WTC11 (cell line): ENCODE data around the gene TLK1. TPM values are rescaled to one million over a fixed set of nuclear protein-coding genes. Genes with fewer than 3 reads are reported as not detected.

Source experiments
- ATAC-seq: fragments of 200-7000 bp; cut with Tn5 transposase; 2 replicates; pipeline ENCODE4 v1.10.0; 2021; ENCODE audit warnings: mild to moderate bottlenecking, moderate library complexity
- CTCF ChIA-PET: fragments of 300-600 bp; sonication (Branson Sonifier 250); formaldehyde crosslinking; loops from one replicate; lab custom pipeline; 2021; ENCODE audit warnings: antibody characterized with exemption; lab: Charles Lee
- POLR2A ChIA-PET: fragments of 350-600 bp; sonication (Branson Sonifier 250); formaldehyde crosslinking; loops from one replicate; lab custom pipeline; 2021; ENCODE audit warnings: antibody characterized with exemption; lab: Charles Lee
- DNase-seq: peaks from one replicate; pipeline ENCODE4 v3.0.0; 2021; ENCODE audit warnings: low spot score
- H3K27ac Mint-ChIP-seq: 2 replicates; pipeline ENCODE4 v1.8.0; 2021; ENCODE audit warnings: mixed read lengths
- H3K27me3 Mint-ChIP-seq: 2 replicates; pipeline ENCODE4 v1.8.0; 2021; ENCODE audit warnings: low read depth, mild to moderate bottlenecking, moderate library complexity, mixed read lengths
- H3K36me3 Mint-ChIP-seq: 2 replicates; pipeline ENCODE4 v1.8.0; 2021; ENCODE audit warnings: mixed read lengths
- H3K4me1 Mint-ChIP-seq: 2 replicates; pipeline ENCODE4 v1.8.0; 2022; ENCODE audit warnings: mixed read lengths
- H3K4me3 Mint-ChIP-seq: 2 replicates; pipeline ENCODE4 v1.8.0; 2021; ENCODE audit warnings: mild to moderate bottlenecking, moderate library complexity, mixed read lengths
- H3K9me3 Mint-ChIP-seq: 2 replicates; pipeline ENCODE4 v1.8.0; 2021; ENCODE audit warnings: mixed read lengths
- ATF1 ChIP-seq: sonication (generic); formaldehyde crosslinking; IDR thresholded peaks from 2 replicates; pipeline ENCODE4 v1.8.1; 2023; ENCODE audit warnings: mild to moderate bottlenecking, moderate library complexity, missing genetic modification reagents
- CBFB ChIP-seq: sonication (generic); formaldehyde crosslinking; IDR thresholded peaks from 2 replicates; pipeline ENCODE4 v1.8.1; 2022; ENCODE audit warnings: mild to moderate bottlenecking, low read depth, missing genetic modification reagents
- CREB1 ChIP-seq: sonication (generic); formaldehyde crosslinking; IDR thresholded peaks from 2 replicates; pipeline ENCODE4 v1.8.0; 2023; ENCODE audit warnings: mild to moderate bottlenecking, missing genetic modification reagents
- ELF4 ChIP-seq: sonication (generic); formaldehyde crosslinking; IDR thresholded peaks from 2 replicates; pipeline ENCODE4 v1.8.1; 2022; ENCODE audit warnings: low read depth, mild to moderate bottlenecking, moderate library complexity, missing genetic modification reagents
- EMX1 ChIP-seq: fragments of 250-450 bp; sonication (Bioruptor Pico); IDR thresholded peaks from 2 replicates; pipeline ENCODE4 v1.8.0; 2021; ENCODE audit warnings: mild to moderate bottlenecking
- FOXJ3 ChIP-seq: sonication (generic); formaldehyde crosslinking; IDR thresholded peaks from 2 replicates; pipeline ENCODE4 v1.9.0; 2021; ENCODE audit warnings: missing genetic modification reagents, mild to moderate bottlenecking, borderline replicate concordance
- FOXP4 ChIP-seq: sonication (generic); formaldehyde crosslinking; IDR thresholded peaks from 2 replicates; pipeline ENCODE4 v1.8.0; 2022; ENCODE audit warnings: mild to moderate bottlenecking, missing genetic modification reagents
- GABPB1 ChIP-seq: sonication (generic); formaldehyde crosslinking; IDR thresholded peaks from 2 replicates; pipeline ENCODE4 v1.8.1; 2023; ENCODE audit warnings: mild to moderate bottlenecking, missing genetic modification reagents
- IRF2 ChIP-seq: sonication (generic); formaldehyde crosslinking; IDR thresholded peaks from 2 replicates; pipeline ENCODE4 v1.8.0; 2022; ENCODE audit warnings: low read depth, missing genetic modification reagents, borderline replicate concordance
- NFATC4 ChIP-seq: fragments of 250-450 bp; sonication (Bioruptor Pico); IDR thresholded peaks from 2 replicates; pipeline ENCODE4 v1.9.0; 2021; ENCODE audit warnings: mild to moderate bottlenecking
- NFYB ChIP-seq: sonication (generic); formaldehyde crosslinking; conservative IDR thresholded peaks from 2 replicates; pipeline ENCODE4 v1.8.0; 2022; ENCODE audit warnings: low read depth, missing genetic modification reagents
- PRRX2 ChIP-seq: fragments of 250-450 bp; sonication (Bioruptor Pico); IDR thresholded peaks from 2 replicates; pipeline ENCODE4 v1.8.0; 2021; ENCODE audit warnings: mild to moderate bottlenecking
- RORB ChIP-seq: fragments of 250-450 bp; sonication (Bioruptor Pico); IDR thresholded peaks from 2 replicates; pipeline ENCODE4 v1.9.0; 2021; ENCODE audit warnings: mild to moderate bottlenecking
- TCF7 ChIP-seq: sonication (generic); formaldehyde crosslinking; IDR thresholded peaks from 2 replicates; pipeline ENCODE4 v1.8.0; 2022; ENCODE audit warnings: mild to moderate bottlenecking, low read depth, missing genetic modification reagents, moderate library complexity
- TP53 ChIP-seq: sonication (generic); formaldehyde crosslinking; IDR thresholded peaks from 2 replicates; pipeline ENCODE4 v1.8.1; 2023; ENCODE audit warnings: mild to moderate bottlenecking, missing genetic modification reagents
- USF2 ChIP-seq: sonication (generic); formaldehyde crosslinking; IDR thresholded peaks from 2 replicates; pipeline ENCODE4 v1.8.1; 2023; ENCODE audit warnings: mild to moderate bottlenecking, missing genetic modification reagents, moderate library complexity
- ZNF138 ChIP-seq: sonication (generic); formaldehyde crosslinking; conservative IDR thresholded peaks from 2 replicates; pipeline ENCODE4 v1.8.1; 2022; ENCODE audit warnings: mild to moderate bottlenecking, moderate library complexity, missing genetic modification reagents
- ZNF263 ChIP-seq: sonication (generic); formaldehyde crosslinking; IDR thresholded peaks from 2 replicates; pipeline ENCODE4 v1.8.1; 2022; ENCODE audit warnings: low read depth, mild to moderate bottlenecking, moderate library complexity, missing genetic modification reagents
- ZNF396 ChIP-seq: fragments of 250-450 bp; sonication (Bioruptor Pico); IDR thresholded peaks from 2 replicates; pipeline ENCODE4 v1.8.0; 2021; ENCODE audit warnings: mild to moderate bottlenecking, moderate library complexity, borderline replicate concordance
- ZSCAN18 ChIP-seq: fragments of 250-450 bp; sonication (Bioruptor Pico); IDR thresholded peaks from 2 replicates; pipeline ENCODE4 v2.1.2; 2022; ENCODE audit warnings: mild to moderate bottlenecking, moderate library complexity
- total RNA-seq: library from RNA; stranded (reverse); gene quantifications from 3 replicates; pipeline ENCODE4 v1.2.3, GENCODE V29; 2021
- TF ChIP-seq, protein P1 (sequence below): sonication (generic); formaldehyde crosslinking; IDR thresholded peaks from 2 replicates; pipeline ENCODE4 v1.8.1; 2023; ENCODE audit warnings: mild to moderate bottlenecking, missing genetic modification reagents
- TF ChIP-seq, protein P2 (sequence below): fragments of 250-450 bp; sonication (Bioruptor Pico); IDR thresholded peaks from 2 replicates; pipeline ENCODE4 v1.9.0; 2021; ENCODE audit warnings: mild to moderate bottlenecking
- TF ChIP-seq, protein P3 (sequence below): sonication (generic); formaldehyde crosslinking; IDR thresholded peaks from 2 replicates; pipeline ENCODE4 v1.8.1; 2023; ENCODE audit warnings: mild to moderate bottlenecking, missing genetic modification reagents, moderate library complexity
- TF ChIP-seq, protein P4 (sequence below): sonication (generic); formaldehyde crosslinking; IDR thresholded peaks from 2 replicates; pipeline ENCODE4 v1.8.1; 2023; ENCODE audit warnings: mild to moderate bottlenecking, missing genetic modification reagents

The TLK1 gene
- total RNA-seq, 1 experiment from 2014 or later: 91.1 TPM

DNA sequence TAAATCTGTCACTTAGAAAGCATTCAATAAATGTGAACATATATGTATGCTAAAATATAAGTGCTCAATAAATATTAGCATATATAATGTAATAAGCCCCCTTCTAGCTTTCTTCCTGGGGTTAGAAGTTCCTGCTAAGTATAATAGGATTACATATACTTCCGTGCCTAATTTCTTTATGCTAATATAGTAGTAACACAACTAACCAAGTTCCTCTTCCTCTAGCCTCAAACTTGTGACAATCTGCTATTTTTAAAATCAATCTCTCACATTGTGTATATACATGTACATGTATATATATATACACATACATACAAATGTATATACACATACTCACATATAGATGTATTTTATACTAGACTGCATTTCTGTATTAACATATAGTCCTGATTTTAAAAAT is 32.2 kb downstream of the TLK1 start (continued):
- TF ChIP-seq ZNF396 (CRISPR knock-in tag): no peak
- TF ChIP-seq GABPB1 (CRISPR knock-in tag): no peak
- TF ChIP-seq, all 79 proteins: peak for 0

GRCh38 chr2:171124541-171124940 is 36.2 kb downstream of the TLK1 start:
- POLR2A ChIA-PET: no interaction called here
- Mint-ChIP-seq H3K27me3 (no peaks in the 10 kb centered on the region), H3K27ac (no peak overlapping the region), H3K4me3 (no peak overlapping the region), H3K9me3 (no peaks in the 10 kb centered on the region), H3K4me1 (peaks cover 25% of the 10 kb centered on the region), H3K36me3 (no peaks in the 10 kb centered on the region)
- CTCF ChIA-PET: interaction anchor here (1.8 kb wide), 1 partner anchor 38 kb away, joined by 7 read pairs; no protein-coding TSS in a partner anchor
- ATAC-seq: no peak
- DNase-seq: no peak
- TF ChIP-seq PRRX2 (CRISPR knock-in tag): no peak
- TF ChIP-seq EMX1 (CRISPR knock-in tag): no peak
- TF ChIP-seq ZNF263: no peak
- TF ChIP-seq RORB (CRISPR knock-in tag): no peak
- TF ChIP-seq FOXP4 (CRISPR knock-in tag): no peak
- no peak for TF ChIP-seq CREB1 (CRISPR knock-in tag)
- TF ChIP-seq GABPB1 (CRISPR knock-in tag): no peak
- TF ChIP-seq, protein P1, sequence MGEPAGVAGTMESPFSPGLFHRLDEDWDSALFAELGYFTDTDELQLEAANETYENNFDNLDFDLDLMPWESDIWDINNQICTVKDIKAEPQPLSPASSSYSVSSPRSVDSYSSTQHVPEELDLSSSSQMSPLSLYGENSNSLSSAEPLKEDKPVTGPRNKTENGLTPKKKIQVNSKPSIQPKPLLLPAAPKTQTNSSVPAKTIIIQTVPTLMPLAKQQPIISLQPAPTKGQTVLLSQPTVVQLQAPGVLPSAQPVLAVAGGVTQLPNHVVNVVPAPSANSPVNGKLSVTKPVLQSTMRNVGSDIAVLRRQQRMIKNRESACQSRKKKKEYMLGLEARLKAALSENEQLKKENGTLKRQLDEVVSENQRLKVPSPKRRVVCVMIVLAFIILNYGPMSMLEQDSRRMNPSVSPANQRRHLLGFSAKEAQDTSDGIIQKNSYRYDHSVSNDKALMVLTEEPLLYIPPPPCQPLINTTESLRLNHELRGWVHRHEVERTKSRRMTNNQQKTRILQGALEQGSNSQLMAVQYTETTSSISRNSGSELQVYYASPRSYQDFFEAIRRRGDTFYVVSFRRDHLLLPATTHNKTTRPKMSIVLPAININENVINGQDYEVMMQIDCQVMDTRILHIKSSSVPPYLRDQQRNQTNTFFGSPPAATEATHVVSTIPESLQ (CRISPR knock-in tag): no peak
- no peak for TF ChIP-seq ZSCAN18 (CRISPR knock-in tag)
- no peak for TF ChIP-seq NFYB (CRISPR knock-in tag)
- no peak for TF ChIP-seq USF2
- no peak for TF ChIP-seq ATF1 (CRISPR knock-in tag)
- TF ChIP-seq NFATC4: no peak
- no peak for TF ChIP-seq CBFB
- TF ChIP-seq IRF2 (CRISPR knock-in tag): no peak
- TF ChIP-seq, all 79 proteins: peak for 0

- CTCF ChIA-PET: no interaction called here
- peaks cover 18% of the 10 kb centered on the region for H3K4me1 Mint-ChIP-seq
- H3K27ac Mint-ChIP-seq: 0 out of 2 replicates have a peak overlapping the region, but pooled peaks have one; percentile 51
- POLR2A ChIA-PET: no interaction called here
- no peak for DNase-seq
- H3K9me3 Mint-ChIP-seq: no peaks in the 10 kb centered on the region
- ATAC-seq: no peak
- peaks cover 12% of the 10 kb centered on the region; the same call in 1 of the 2 replicates for H3K36me3 Mint-ChIP-seq
- no peak overlapping the region for H3K4me3 Mint-ChIP-seq
- H3K27me3 Mint-ChIP-seq: no peaks in the 10 kb centered on the region
- TF ChIP-seq, protein P2, sequence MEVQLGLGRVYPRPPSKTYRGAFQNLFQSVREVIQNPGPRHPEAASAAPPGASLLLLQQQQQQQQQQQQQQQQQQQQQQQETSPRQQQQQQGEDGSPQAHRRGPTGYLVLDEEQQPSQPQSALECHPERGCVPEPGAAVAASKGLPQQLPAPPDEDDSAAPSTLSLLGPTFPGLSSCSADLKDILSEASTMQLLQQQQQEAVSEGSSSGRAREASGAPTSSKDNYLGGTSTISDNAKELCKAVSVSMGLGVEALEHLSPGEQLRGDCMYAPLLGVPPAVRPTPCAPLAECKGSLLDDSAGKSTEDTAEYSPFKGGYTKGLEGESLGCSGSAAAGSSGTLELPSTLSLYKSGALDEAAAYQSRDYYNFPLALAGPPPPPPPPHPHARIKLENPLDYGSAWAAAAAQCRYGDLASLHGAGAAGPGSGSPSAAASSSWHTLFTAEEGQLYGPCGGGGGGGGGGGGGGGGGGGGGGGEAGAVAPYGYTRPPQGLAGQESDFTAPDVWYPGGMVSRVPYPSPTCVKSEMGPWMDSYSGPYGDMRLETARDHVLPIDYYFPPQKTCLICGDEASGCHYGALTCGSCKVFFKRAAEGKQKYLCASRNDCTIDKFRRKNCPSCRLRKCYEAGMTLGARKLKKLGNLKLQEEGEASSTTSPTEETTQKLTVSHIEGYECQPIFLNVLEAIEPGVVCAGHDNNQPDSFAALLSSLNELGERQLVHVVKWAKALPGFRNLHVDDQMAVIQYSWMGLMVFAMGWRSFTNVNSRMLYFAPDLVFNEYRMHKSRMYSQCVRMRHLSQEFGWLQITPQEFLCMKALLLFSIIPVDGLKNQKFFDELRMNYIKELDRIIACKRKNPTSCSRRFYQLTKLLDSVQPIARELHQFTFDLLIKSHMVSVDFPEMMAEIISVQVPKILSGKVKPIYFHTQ (CRISPR knock-in tag): no peak
- TF ChIP-seq, protein P3, sequence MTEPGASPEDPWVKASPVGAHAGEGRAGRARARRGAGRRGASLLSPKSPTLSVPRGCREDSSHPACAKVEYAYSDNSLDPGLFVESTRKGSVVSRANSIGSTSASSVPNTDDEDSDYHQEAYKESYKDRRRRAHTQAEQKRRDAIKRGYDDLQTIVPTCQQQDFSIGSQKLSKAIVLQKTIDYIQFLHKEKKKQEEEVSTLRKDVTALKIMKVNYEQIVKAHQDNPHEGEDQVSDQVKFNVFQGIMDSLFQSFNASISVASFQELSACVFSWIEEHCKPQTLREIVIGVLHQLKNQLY (CRISPR knock-in tag): no peak
- TF ChIP-seq FOXJ3 (CRISPR knock-in tag): no peak
- no peak for TF ChIP-seq RORB (CRISPR knock-in tag)
- no peak for TF ChIP-seq ELF4 (CRISPR knock-in tag)
- no peak for TF ChIP-seq PRRX2 (CRISPR knock-in tag)
- TF ChIP-seq, protein P4, sequence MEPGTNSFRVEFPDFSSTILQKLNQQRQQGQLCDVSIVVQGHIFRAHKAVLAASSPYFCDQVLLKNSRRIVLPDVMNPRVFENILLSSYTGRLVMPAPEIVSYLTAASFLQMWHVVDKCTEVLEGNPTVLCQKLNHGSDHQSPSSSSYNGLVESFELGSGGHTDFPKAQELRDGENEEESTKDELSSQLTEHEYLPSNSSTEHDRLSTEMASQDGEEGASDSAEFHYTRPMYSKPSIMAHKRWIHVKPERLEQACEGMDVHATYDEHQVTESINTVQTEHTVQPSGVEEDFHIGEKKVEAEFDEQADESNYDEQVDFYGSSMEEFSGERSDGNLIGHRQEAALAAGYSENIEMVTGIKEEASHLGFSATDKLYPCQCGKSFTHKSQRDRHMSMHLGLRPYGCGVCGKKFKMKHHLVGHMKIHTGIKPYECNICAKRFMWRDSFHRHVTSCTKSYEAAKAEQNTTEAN (CRISPR knock-in tag): no peak
- no peak for TF ChIP-seq TP53
- no peak for TF ChIP-seq ZNF138 (CRISPR knock-in tag)
- TF ChIP-seq TCF7 (CRISPR knock-in tag): no peak
Observed at GRCh38 chr2:171109571-171109970, 51.1 kb downstream of the TLK1 start.
